GM12873 (cell line): Measurements from ENCODE around the gene KANK4.

ENCODE experiments used
- CTCF ChIP-seq: IDR thresholded peaks from 2 replicates; pipeline ENCODE4 v1.5.1; 2012; ENCODE audit warnings: low read depth, mild to moderate bottlenecking, moderate library complexity, low read length, control low read depth; ENCODE audit not compliant: insufficient read depth; ENCODE audit errors: missing control alignments

KANK4 gene

GRCh38 chr1:62321446-62321845 is 2.2 kb upstream of the KANK4 start:
- TF ChIP-seq CTCF = no peak

GRCh38 chr1:62318320-62318755 is 896 bp downstream of the KANK4 start:
- no peak for TF ChIP-seq CTCF

GRCh38 chr1:62317021-62317768 is 2.0 kb downstream of the KANK4 start:
- TF ChIP-seq CTCF = no peak

GRCh38 chr1:62316135-62316534 is 3.1 kb downstream of the KANK4 start:
- no peak for TF ChIP-seq CTCF

- no peak for TF ChIP-seq CTCF
These were observed 3.8 kb downstream of the KANK4 start for GRCh38 chr1:62315387-62315786.

- no peak for TF ChIP-seq CTCF
These were observed 4.5 kb downstream of the KANK4 start for GRCh38 chr1:62314454-62315350.

GRCh38 chr1:62312698-62313097 is 6.5 kb downstream of the KANK4 start:
- TF ChIP-seq CTCF = no peak
